H1 (cell line): ENCODE measurements around the gene MYL6. TPM values are rescaled to one million over a fixed set of nuclear protein-coding genes. Genes with fewer than 3 reads are reported as not detected.

ENCODE experiments used
- ATF2 ChIP-seq: IDR thresholded peaks from 2 replicates; pipeline ENCODE4 v1.6.1; 2012; ENCODE audit warnings: low read length, inconsistent platforms
- CHD2 ChIP-seq: IDR thresholded peaks from 2 replicates; pipeline ENCODE4 v1.6.1; 2012; ENCODE audit warnings: low read length, improper control_type of control experiment
- CTBP2 ChIP-seq: IDR thresholded peaks from 2 replicates; pipeline ENCODE4 v1.7.0; 2011; ENCODE audit warnings: borderline replicate concordance, mild to moderate bottlenecking, moderate library complexity, mixed read lengths, low read length; ENCODE audit not compliant: insufficient read depth, insufficient read length
- CTCF ChIP-seq, 3 experiments: IDR thresholded peaks; 1 replicate in 2 of 3; 2 replicates in 1 of 3; pipeline versions ENCODE4 v1.5.1 to v1.6.1; 2011; ENCODE audit warnings: low read length in 3 of 3, mild to moderate bottlenecking in 3 of 3, inconsistent platforms in 2 of 3, low read depth in 1 of 3, moderate library complexity in 1 of 3; ENCODE audit not compliant: insufficient read depth in 1 of 3; ENCODE audit errors: control extremely low read depth in 1 of 3
- EGR1 ChIP-seq: IDR thresholded peaks from 2 replicates; pipeline ENCODE4 v1.6.1; 2011; ENCODE audit warnings: low read depth, low read length, borderline replicate concordance
- FOSL1 ChIP-seq: IDR thresholded peaks from 2 replicates; pipeline ENCODE4 v1.6.1; 2011; ENCODE audit warnings: mild to moderate bottlenecking, low read depth, low read length, moderate library complexity; ENCODE audit not compliant: insufficient read depth
- KDM1A ChIP-seq: fragments of 200-600, 300-600 bp; sonication (generic); IDR thresholded peaks from 2 replicates; pipeline ENCODE4 v1.7.1; 2016; ENCODE audit warnings: mild to moderate bottlenecking, low read length, borderline replicate concordance
- KDM4A ChIP-seq: IDR thresholded peaks from one replicate; pipeline ENCODE4 v1.7.1; 2012; ENCODE audit warnings: low read depth, mild to moderate bottlenecking, moderate library complexity, low read length, inconsistent platforms; ENCODE audit not compliant: severe bottlenecking
- MAX ChIP-seq: IDR thresholded peaks from 2 replicates; pipeline ENCODE4 v1.6.1; 2012; ENCODE audit warnings: inconsistent platforms
- NANOG ChIP-seq: IDR thresholded peaks from 2 replicates; pipeline ENCODE4 v1.6.1; 2011; ENCODE audit warnings: low read length, low read depth, mild to moderate bottlenecking, inconsistent platforms; ENCODE audit not compliant: insufficient read depth, poor library complexity, severe bottlenecking
- POLR2AphosphoS5 ChIP-seq: IDR thresholded peaks from 2 replicates; pipeline ENCODE4 v1.6.1; 2011; ENCODE audit warnings: low read depth, low read length
- RBBP5 ChIP-seq: IDR thresholded peaks from 2 replicates; pipeline ENCODE4 v1.7.1; 2012; ENCODE audit warnings: low read depth, mild to moderate bottlenecking, inconsistent platforms, low read length, moderate library complexity, borderline replicate concordance
- SP4 ChIP-seq: IDR thresholded peaks from 2 replicates; pipeline ENCODE4 v1.6.1; 2012; ENCODE audit warnings: low read length, inconsistent platforms
- TCF12 ChIP-seq: IDR thresholded peaks from 2 replicates; pipeline ENCODE4 v1.6.1; 2011; ENCODE audit warnings: low read depth, mild to moderate bottlenecking, low read length
- polyA plus RNA-seq, 7 experiments: library from polyadenylated mRNA; depleted of rRNA in 3 of 7; stranded (reverse) in 5 of 7; unstranded in 2 of 7; fragments of >200 nt in 5 of 7; fragments of 200-250 nt in 2 of 7; gene quantifications; 1 replicate in 5 of 7; 2 replicates in 1 of 7; 4 replicates in 1 of 7; pipeline versions ENCODE4 v1.2.1 to v1.2.3, GENCODE V29; 2011 to 2013; ENCODE audit warnings: missing spikeins in 2 of 7, mixed read lengths in 2 of 7
- total RNA-seq: library from RNA; stranded (reverse); fragmentation: NEBNext Ultra II Directional; extraction: Animal tissue kit (Norgen Biotek cat#: 25700); gene quantifications from 2 replicates; pipeline ENCODE4 v1.2.1, GENCODE V29; 2021

The MYL6 gene
- total and polyA plus RNA-seq, 2 of the 8 experiments (the other 6 are each of a cell fraction or from before 2014, with no cell fraction given) = 1,130 to 2,279 TPM

DNA sequence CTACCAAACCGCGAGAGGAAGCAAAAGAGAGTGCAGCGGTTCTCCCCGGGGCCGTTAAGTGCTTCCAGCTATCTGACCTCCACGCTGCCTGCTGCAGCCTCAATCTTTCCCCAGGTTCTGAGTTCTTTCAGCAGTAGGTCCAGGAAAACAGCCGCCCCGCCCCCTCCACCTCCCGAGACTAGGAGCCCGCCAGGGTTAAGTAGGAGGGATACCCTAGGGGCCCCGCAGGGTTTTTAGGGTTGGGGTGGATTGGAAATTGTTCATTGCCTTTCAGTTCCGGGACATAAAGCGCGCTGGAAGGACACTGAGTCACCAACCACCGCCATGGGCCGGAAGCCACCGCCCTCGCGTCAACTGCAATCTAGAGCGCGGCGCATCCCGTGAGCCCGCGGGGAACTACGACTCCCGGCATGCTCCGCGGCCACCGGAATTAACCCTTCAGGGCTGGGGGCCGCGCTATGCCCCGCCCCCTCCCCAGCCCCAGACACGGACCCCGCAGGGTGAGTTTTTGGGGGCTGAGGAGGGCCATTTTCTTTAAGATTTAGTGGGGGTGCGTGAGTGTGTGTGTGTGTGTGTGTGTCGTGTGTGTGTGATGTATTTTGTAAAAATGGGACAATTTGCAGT, 5.9 kb upstream of the MYL6 start, which contains the start of gene MYL6B (continued):
- TF ChIP-seq KDM1A (no peak), RBBP5 (no peak), CTBP2 (no peak), POLR2AphosphoS5 (peak; percentile 87), TCF12 (no peak), SP4 (no peak), MAX (no peak), CHD2 (peak; percentile 58; the same call in 1 of the 2 replicates), KDM4A (peak; percentile 46), EGR1 (no peak), NANOG (no peak), ATF2 (no peak), FOSL1 (no peak), CTCF (IDR thresholded peaks at IDR 0.05; ENCODE audit: control extremely low read depth in 1 of 3, insufficient read depth in 1 of 3, low read depth in 1 of 3, low read length in 3 of 3) (no peak)
